IMR-90 (cell line): ENCODE results near the gene RAB27B. TPM values are rescaled to one million over a fixed set of nuclear protein-coding genes. Genes with fewer than 3 reads are reported as not detected.

ENCODE experiments used
- ATAC-seq: fragments of 200-7000 bp; cut with Tn5 transposase; 2 replicates; pipeline ENCODE4 v1.9.1; 2020; ENCODE audit warnings: low read depth, mild to moderate bottlenecking, moderate library complexity
- BruUV-seq: library from RNA; stranded (reverse); fragments of 400-500 nt; replicated peaks from 2 replicates; lab custom pipeline; 2021; lab: Mats Ljungman, UMichigan
- CTCF ChIA-PET: fragments of 300-600 bp; formaldehyde crosslinking; extraction: SDS; loops from one replicate; lab custom pipeline; 2021; ENCODE audit warnings: antibody characterized with exemption; lab: Yijun Ruan, JAX
- POLR2A ChIA-PET: fragments of 300-600 bp; sonication (Branson Sonifier 250); formaldehyde crosslinking; loops from one replicate; lab custom pipeline; 2022; ENCODE audit warnings: antibody characterized with exemption; ENCODE audit not compliant: unreplicated experiment; lab: Charles Lee
- DNase-seq: peaks from one replicate; pipeline ENCODE4 v3.0.0; 2013
- H2AFZ ChIP-seq: replicated peaks from 2 replicates; pipeline ENCODE3; 2013; ENCODE audit warnings: low read length, mild to moderate bottlenecking; ENCODE audit not compliant: poor library complexity
- H2AK5ac ChIP-seq: 2 replicates; pipeline ENCODE4 v1.6.1; 2013; ENCODE audit warnings: low read depth, low read length, inconsistent platforms
- H2AK9ac ChIP-seq: replicated peaks from 2 replicates; pipeline ENCODE3; 2013; ENCODE audit warnings: mild to moderate bottlenecking, low read depth, low read length, moderate library complexity; ENCODE audit not compliant: poor library complexity
- H2BK120ac ChIP-seq: 2 replicates; pipeline ENCODE4 v1.6.1; 2013; ENCODE audit warnings: low read depth, low read length, inconsistent platforms
- H2BK15ac ChIP-seq: 3 replicates; pipeline ENCODE4 v1.6.1; 2013; ENCODE audit warnings: low read depth, low read length, inconsistent platforms
- H2BK20ac ChIP-seq: 2 replicates; pipeline ENCODE4 v1.6.1; 2013; ENCODE audit warnings: low read depth, mild to moderate bottlenecking, inconsistent platforms, low read length, moderate library complexity
- H2BK5ac ChIP-seq: 2 replicates; pipeline ENCODE4 v1.6.1; 2013; ENCODE audit warnings: mild to moderate bottlenecking, low read depth, low read length, inconsistent platforms; ENCODE audit not compliant: poor library complexity, severe bottlenecking
- H3K14ac ChIP-seq: replicated peaks from 2 replicates; pipeline ENCODE4 v1.6.1; 2013; ENCODE audit warnings: low read depth, low read length, inconsistent platforms
- H3K18ac ChIP-seq: 2 replicates; pipeline ENCODE4 v1.6.1; 2013; ENCODE audit warnings: low read depth, low read length, control low read depth
- H3K23ac ChIP-seq: 2 replicates; pipeline ENCODE4 v1.6.1; 2013; ENCODE audit warnings: low read depth, low read length, inconsistent platforms
- H3K27ac ChIP-seq: 2 replicates; pipeline ENCODE4 v1.5.1; 2013; ENCODE audit warnings: mild to moderate bottlenecking, control low read depth, low read length; ENCODE audit not compliant: insufficient read depth
- H3K27me3 ChIP-seq: 2 replicates; pipeline ENCODE4 v1.6.1; 2013; ENCODE audit warnings: low read length; ENCODE audit not compliant: control insufficient read depth, insufficient read depth
- H3K36me3 ChIP-seq: 2 replicates; pipeline ENCODE4 v1.6.1; 2013; ENCODE audit warnings: low read length, mixed read lengths; ENCODE audit not compliant: control insufficient read depth, insufficient read depth
- H3K4ac ChIP-seq: 2 replicates; pipeline ENCODE4 v1.6.1; 2013; ENCODE audit warnings: low read depth, low read length, inconsistent platforms
- H3K4me1 ChIP-seq: 2 replicates; pipeline ENCODE4 v1.6.1; 2013; ENCODE audit warnings: low read length, mixed read lengths; ENCODE audit not compliant: control insufficient read depth, insufficient read depth
- H3K4me2 ChIP-seq: 2 replicates; pipeline ENCODE4 v1.6.1; 2013; ENCODE audit warnings: low read depth, mild to moderate bottlenecking, control low read depth, low read length, moderate library complexity
- H3K4me3 ChIP-seq: 2 replicates; pipeline ENCODE4 v1.5.1; 2013; ENCODE audit warnings: low read depth, mild to moderate bottlenecking, control low read depth, low read length, moderate library complexity; ENCODE audit not compliant: insufficient read depth
- H3K56ac ChIP-seq: 2 replicates; pipeline ENCODE4 v1.6.1; 2013; ENCODE audit warnings: low read length, inconsistent platforms; ENCODE audit not compliant: insufficient read depth; ENCODE audit errors: extremely low read depth
- H3K79me1 ChIP-seq, 2 experiments: 2 replicates each; pipeline ENCODE4 v1.6.1; 2013; ENCODE audit warnings: low read length in 2 of 2, inconsistent platforms in 1 of 2, low read depth in 1 of 2
- H3K9ac ChIP-seq: 2 replicates; pipeline ENCODE4 v1.6.1; 2013; ENCODE audit warnings: low read depth, low read length, control low read depth
- H3K9me1 ChIP-seq: 2 replicates; pipeline ENCODE4 v1.6.1; 2013; ENCODE audit warnings: low read length, inconsistent platforms; ENCODE audit not compliant: insufficient read depth
- H3K9me3 ChIP-seq: 2 replicates; pipeline ENCODE4 v1.6.1; 2013; ENCODE audit warnings: low read length; ENCODE audit not compliant: control insufficient read depth, insufficient read depth
- H4K20me1 ChIP-seq: 2 replicates; pipeline ENCODE4 v1.6.1; 2013; ENCODE audit warnings: low read length, inconsistent platforms; ENCODE audit not compliant: insufficient read depth
- H4K5ac ChIP-seq: 2 replicates; pipeline ENCODE4 v1.6.1; 2013; ENCODE audit warnings: mild to moderate bottlenecking, low read depth, low read length, control low read depth
- H4K8ac ChIP-seq, 2 experiments: 2 replicates each; pipeline ENCODE4 v1.6.1; 2013; ENCODE audit warnings: low read depth in 2 of 2, low read length in 2 of 2, control low read depth in 1 of 2, inconsistent platforms in 1 of 2
- H4K91ac ChIP-seq: 2 replicates; pipeline ENCODE4 v1.6.1; 2013; ENCODE audit warnings: low read depth, low read length, inconsistent platforms; ENCODE audit not compliant: insufficient read depth
- SMC3 ChIP-seq: fragments of 150-350 bp; IDR thresholded peaks from 2 replicates; pipeline ENCODE4 v1.6.1; 2016; ENCODE audit warnings: low read depth, mild to moderate bottlenecking, antibody characterized with exemption, low read length, moderate library complexity
- dilution Hi-C: fragments of 300-500 bp; cut with HindIII; formaldehyde crosslinking; loops from one replicate; pipeline ENCODE4 v1.14.3; 2018; ENCODE audit warnings: low sequenced_read_pairs; ENCODE audit not compliant: unreplicated experiment
- in situ Hi-C: fragments of 300-500 bp; cut with MboI; formaldehyde crosslinking; loops from 3 replicates; pipeline ENCODE4 v1.14.3; 2019; ENCODE audit warnings: low sequenced_read_pairs, inconsistent platforms, mixed read lengths
- intact Hi-C: fragments of 100-400 bp; cut with micrococcal nuclease; formaldehyde crosslinking; loops from 2 replicates; pipeline ENCODE4 v1.10.0; 2022
- polyA plus RNA-seq, 3 experiments: library from polyadenylated mRNA; depleted of rRNA; stranded (reverse); fragments of >200 nt; gene quantifications; 2 replicates each; pipeline ENCODE4 v1.2.3, GENCODE V29; 2012; ENCODE audit warnings: low replicate concordance in 1 of 3
- total RNA-seq: library from RNA; depleted of rRNA; stranded (reverse); fragments of >200 nt; gene quantifications from 2 replicates; pipeline ENCODE4 v1.2.3, GENCODE V29; 2012
- TF ChIP-seq, protein P1 (sequence below): conservative IDR thresholded peaks from 2 replicates; pipeline ENCODE4 v1.5.1; 2012; ENCODE audit warnings: mild to moderate bottlenecking, low read depth, low read length, improper control_type of control experiment

Gene RAB27B
- total and polyA plus RNA-seq, 2 of the 4 experiments (the other 2 are of a cell fraction): 0.24 to 1.3 TPM

DNA sequence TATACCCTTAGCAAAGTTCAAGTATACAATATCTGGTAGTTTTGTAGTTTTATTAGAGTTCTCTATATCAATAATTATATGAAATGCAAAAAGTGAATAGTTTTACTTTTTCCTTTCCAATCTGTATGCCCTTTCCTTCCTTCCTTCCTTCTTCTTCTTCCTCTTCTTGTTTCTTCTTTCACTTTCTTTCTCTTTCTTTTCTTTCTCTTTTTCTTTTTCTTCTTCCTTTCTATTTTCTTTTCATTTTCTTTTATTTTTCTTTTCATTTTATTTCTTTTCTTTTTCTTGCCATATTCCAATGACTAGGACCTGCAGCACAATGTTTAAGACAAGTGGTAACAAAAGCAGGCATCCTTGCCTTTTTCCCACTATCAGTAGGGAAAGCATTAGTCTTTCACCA, 71.2 kb downstream of the RAB27B start:
- H2BK5ac ChIP-seq: no peak overlapping the region
- intact Hi-C loops (no loop called here), in situ Hi-C loops (no loop called here), dilution Hi-C loops (no loop called here)
- H3K4ac ChIP-seq: no peak overlapping the region
- H2AFZ ChIP-seq: no peak overlapping the region
- no peak overlapping the region for H4K91ac ChIP-seq
- H3K4me2 ChIP-seq: no peak overlapping the region
- TF ChIP-seq SMC3: no peak
- TF ChIP-seq, protein P1, sequence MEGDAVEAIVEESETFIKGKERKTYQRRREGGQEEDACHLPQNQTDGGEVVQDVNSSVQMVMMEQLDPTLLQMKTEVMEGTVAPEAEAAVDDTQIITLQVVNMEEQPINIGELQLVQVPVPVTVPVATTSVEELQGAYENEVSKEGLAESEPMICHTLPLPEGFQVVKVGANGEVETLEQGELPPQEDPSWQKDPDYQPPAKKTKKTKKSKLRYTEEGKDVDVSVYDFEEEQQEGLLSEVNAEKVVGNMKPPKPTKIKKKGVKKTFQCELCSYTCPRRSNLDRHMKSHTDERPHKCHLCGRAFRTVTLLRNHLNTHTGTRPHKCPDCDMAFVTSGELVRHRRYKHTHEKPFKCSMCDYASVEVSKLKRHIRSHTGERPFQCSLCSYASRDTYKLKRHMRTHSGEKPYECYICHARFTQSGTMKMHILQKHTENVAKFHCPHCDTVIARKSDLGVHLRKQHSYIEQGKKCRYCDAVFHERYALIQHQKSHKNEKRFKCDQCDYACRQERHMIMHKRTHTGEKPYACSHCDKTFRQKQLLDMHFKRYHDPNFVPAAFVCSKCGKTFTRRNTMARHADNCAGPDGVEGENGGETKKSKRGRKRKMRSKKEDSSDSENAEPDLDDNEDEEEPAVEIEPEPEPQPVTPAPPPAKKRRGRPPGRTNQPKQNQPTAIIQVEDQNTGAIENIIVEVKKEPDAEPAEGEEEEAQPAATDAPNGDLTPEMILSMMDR: no peak
- ChIA-PET CTCF (no interaction called here), POLR2A (no interaction called here)
- H3K9ac ChIP-seq: no peak overlapping the region
- no peak overlapping the region for H2BK20ac ChIP-seq
- no peaks in the 10 kb centered on the region for H4K20me1 ChIP-seq
- BruUV-seq: no TSS peak
- H4K8ac ChIP-seq: no peak overlapping the region
- no peaks in the 10 kb centered on the region for H3K27me3 ChIP-seq
- no peak overlapping the region for H3K4me3 ChIP-seq
- H3K9me1 ChIP-seq: no peaks in the 10 kb centered on the region
- no peak overlapping the region for H3K27ac ChIP-seq
- H3K9me3 ChIP-seq: no peaks in the 10 kb centered on the region
- ATAC-seq: no peak
- H2AK9ac ChIP-seq: no peak overlapping the region
- no peak overlapping the region for H3K18ac ChIP-seq
- DNase-seq: no peak
- no peak overlapping the region for H3K14ac ChIP-seq
- no peak overlapping the region for H2BK120ac ChIP-seq
- H3K4me1 ChIP-seq: peaks cover 1% of the 10 kb centered on the region; the same call in 1 of the 2 replicates
- H4K5ac ChIP-seq: no peak overlapping the region
- H2BK15ac ChIP-seq: no peak overlapping the region
- no peak overlapping the region for H3K56ac ChIP-seq
- no peak overlapping the region for H2AK5ac ChIP-seq
- no peaks in the 10 kb centered on the region for H3K79me1 ChIP-seq
- no peaks in the 10 kb centered on the region for H3K36me3 ChIP-seq
- no peak overlapping the region for H3K23ac ChIP-seq
